ENCODE measurements around the gene CCDC60.

DNA sequence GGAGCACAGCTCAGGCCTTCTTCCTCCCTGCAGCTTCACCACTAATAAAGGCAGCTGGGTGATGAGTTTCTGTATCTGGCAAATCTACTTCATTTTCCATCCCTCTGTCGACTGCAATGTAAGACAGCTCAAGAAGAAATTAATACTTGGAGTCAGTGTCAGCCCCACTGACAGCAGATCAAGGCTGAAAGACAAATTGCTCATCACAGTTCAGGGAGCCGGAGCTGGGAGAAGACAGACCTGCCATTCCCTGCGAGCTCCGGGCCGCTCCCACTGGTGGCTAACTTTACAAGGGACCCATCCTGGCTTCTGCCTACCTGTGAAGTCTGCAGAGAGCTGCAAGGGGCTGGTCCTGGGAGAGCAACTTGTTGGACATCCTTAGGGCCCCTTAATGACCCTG is 49.8 kb downstream of the CCDC60 start:
- TF ChIP-seq, protein P1, sequence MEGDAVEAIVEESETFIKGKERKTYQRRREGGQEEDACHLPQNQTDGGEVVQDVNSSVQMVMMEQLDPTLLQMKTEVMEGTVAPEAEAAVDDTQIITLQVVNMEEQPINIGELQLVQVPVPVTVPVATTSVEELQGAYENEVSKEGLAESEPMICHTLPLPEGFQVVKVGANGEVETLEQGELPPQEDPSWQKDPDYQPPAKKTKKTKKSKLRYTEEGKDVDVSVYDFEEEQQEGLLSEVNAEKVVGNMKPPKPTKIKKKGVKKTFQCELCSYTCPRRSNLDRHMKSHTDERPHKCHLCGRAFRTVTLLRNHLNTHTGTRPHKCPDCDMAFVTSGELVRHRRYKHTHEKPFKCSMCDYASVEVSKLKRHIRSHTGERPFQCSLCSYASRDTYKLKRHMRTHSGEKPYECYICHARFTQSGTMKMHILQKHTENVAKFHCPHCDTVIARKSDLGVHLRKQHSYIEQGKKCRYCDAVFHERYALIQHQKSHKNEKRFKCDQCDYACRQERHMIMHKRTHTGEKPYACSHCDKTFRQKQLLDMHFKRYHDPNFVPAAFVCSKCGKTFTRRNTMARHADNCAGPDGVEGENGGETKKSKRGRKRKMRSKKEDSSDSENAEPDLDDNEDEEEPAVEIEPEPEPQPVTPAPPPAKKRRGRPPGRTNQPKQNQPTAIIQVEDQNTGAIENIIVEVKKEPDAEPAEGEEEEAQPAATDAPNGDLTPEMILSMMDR (IDR thresholded peaks at IDR 0.05; ENCODE audit: low read depth, low read length), result no peak
- TF ChIP-seq EZH2phosphoT487 (IDR thresholded peaks at IDR 0.05; ENCODE audit: low read depth), result no peak
